Cardiac fibroblast (primary cell): Measurements from ENCODE around the gene BLOC1S3.
A peak's percentile ranks its signal among the peaks of the same experiment; 100 is the strongest.

Source experiments
- DNase-seq, 2 donors: peaks; one replicate each; pipeline versions ENCODE4 v3.0.0 to v3.0.0-alpha.2; 2010; ENCODE audit warnings: low read depth in 2 of 2
- H3K4me3 ChIP-seq, 2 donors: replicated peaks in 1 of 2; 1 replicate in 1 of 2; 2 replicates in 1 of 2; pipeline ENCODE4 v1.5.1; 2011; ENCODE audit warnings: low read depth in 2 of 2, low read length in 2 of 2, mild to moderate bottlenecking in 2 of 2, moderate library complexity in 1 of 2
- TF ChIP-seq, protein P1 (sequence below): IDR thresholded peaks from one replicate; pipeline ENCODE4 v1.5.1; 2011; ENCODE audit warnings: low read depth, mild to moderate bottlenecking, low read length, inconsistent platforms

BLOC1S3 gene

DNA sequence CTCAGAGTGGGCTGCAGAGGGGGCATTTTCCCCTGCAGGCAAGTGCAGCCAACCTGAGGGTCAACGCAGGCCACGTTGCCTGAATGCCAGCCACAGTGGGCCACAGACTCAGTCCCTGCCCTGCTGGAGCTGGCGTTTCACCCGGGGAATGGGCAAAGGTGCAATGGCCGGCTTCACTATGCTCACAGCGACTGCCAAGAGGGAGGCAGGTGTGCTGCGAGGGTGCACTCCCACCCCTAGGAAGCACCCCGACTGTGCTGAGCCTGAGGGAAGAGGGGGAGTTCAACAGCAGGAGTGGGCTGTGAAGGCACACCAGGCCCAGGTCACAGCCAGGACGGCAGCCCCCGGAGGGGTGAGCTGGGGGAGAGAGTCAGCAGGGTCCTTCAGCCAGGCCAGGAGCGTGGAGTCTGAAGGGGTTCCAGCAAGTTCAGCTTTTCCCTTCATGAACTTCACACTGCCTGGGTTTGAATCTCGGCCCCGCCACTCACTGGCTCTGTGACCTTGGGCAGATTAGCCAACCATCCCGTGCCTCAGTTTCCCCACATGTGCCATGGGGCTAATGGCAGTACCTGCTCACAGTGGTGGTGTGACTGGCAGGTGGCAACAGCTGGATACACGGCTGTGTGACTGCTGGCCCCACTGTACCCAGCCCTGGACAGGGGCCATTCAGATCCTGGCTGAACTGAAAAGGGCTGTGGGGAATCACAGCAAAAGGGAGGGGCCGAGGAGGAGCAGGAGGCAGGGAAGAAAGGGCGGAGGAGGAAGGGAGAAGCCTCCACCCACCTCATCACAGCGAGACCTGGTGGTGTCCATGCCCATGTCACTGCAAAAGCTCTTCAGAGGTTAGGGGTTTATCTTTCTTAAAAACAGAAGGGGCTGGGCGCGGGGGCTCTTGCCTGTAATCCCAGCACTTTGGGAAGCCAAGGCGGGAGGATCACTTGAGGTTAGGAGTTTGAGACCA is 8.2 kb upstream of the BLOC1S3 start:
- no peak overlapping the region for H3K4me3 ChIP-seq
- no peak for DNase-seq
- TF ChIP-seq, protein P1, sequence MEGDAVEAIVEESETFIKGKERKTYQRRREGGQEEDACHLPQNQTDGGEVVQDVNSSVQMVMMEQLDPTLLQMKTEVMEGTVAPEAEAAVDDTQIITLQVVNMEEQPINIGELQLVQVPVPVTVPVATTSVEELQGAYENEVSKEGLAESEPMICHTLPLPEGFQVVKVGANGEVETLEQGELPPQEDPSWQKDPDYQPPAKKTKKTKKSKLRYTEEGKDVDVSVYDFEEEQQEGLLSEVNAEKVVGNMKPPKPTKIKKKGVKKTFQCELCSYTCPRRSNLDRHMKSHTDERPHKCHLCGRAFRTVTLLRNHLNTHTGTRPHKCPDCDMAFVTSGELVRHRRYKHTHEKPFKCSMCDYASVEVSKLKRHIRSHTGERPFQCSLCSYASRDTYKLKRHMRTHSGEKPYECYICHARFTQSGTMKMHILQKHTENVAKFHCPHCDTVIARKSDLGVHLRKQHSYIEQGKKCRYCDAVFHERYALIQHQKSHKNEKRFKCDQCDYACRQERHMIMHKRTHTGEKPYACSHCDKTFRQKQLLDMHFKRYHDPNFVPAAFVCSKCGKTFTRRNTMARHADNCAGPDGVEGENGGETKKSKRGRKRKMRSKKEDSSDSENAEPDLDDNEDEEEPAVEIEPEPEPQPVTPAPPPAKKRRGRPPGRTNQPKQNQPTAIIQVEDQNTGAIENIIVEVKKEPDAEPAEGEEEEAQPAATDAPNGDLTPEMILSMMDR = no peak

GRCh38 chr19:45171211-45171623 is 7.4 kb upstream of the BLOC1S3 start:
- TF ChIP-seq, protein P1 = no peak
- DNase-seq = peak; percentile 20 to 22
- H3K4me3 ChIP-seq = no peak overlapping the region

GRCh38 chr19:45172173-45172572 is 6.4 kb upstream of the BLOC1S3 start:
- no peak for DNase-seq
- no peak overlapping the region for H3K4me3 ChIP-seq
- TF ChIP-seq, protein P1 = no peak

DNA sequence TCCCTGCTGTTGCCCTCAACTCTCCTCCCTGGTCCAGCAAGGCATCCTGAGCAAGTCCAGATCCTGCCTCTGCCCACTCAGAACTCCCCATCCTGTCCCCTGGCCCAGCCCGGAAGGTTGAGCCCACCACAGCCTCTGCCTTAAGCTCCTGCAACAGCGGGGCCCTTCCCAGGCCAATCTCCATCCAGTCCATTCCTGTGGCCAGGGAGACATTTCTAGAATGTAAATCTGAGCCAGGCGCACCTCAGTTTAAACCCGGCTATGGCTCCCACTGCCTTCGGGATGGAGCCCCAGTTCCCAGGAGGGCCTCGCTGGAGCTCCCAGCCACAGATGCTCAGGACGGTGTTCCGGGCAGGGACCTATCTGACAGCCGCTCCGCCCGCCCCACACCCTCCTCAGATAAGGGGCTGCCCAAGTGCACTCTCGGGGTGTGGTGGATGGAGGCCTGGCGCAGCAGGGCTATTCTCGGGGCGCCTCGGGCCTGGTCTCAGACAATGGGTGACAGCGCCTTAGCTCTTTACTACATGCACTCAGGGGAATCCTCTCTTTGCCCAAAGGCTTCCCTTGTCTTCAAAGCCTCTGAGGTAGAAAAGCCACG is 5.9 kb upstream of the BLOC1S3 start:
- H3K4me3 ChIP-seq = no peak overlapping the region
- no peak for DNase-seq
- TF ChIP-seq, protein P1 = no peak

- TF ChIP-seq, protein P1 = no peak
- H3K4me3 ChIP-seq = no peak overlapping the region
- no peak for DNase-seq
Observed at GRCh38 chr19:45173816-45174215, 4.8 kb upstream of the BLOC1S3 start.

DNA sequence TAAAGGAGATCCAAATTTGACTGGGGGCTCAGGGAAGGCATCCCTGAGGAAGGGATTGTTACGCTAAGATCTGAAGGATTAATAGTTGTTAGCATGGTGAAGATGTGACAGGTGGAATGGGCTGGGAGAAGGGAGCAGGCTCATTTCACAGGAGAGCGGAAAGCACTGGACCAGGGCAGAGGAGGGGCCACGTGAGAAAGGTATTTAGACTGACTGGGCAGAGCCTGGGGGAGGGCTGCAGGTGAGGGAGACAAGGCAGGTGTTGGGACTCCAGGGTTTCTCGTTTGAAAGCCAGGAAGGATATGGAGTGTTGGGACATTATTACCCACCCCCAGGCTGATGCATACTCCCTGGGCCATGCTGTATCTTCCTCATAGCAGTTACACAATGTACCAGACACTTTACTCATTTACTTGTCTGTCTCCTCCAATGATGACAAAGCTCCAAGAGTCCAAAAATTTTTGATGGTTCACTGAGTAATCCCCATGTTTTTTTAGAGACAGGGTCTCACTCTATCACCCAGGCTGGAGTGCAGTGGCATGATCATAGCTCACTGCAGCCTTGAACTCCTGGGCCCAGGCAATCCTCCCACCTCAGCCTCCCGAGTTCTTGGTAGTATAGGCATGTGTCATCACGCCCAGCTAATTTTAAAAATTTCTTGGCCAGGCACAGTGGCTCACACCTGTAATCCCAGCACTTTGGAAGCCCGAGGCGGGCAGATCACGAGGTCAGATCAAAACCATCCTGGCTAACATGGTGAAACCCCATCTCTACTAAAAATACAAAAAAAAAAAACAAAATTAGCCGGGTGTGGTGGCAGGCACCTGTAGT is 2.9 kb upstream of the BLOC1S3 start:
- TF ChIP-seq, protein P1 = no peak
- peak in 1 of 2 donors; percentile 61 for DNase-seq

More for the DNA sequence above, 2.9 kb upstream of the BLOC1S3 start:
- no peak overlapping the region for H3K4me3 ChIP-seq
